A549 (cell line): ENCODE data around the gene PDLIM7.

Source experiments
- CHD2 ChIP-seq: fragments of 150-350 bp; IDR thresholded peaks from 2 replicates; pipeline ENCODE4 v1.6.1; 2014; ENCODE audit warnings: low read length; ENCODE audit not compliant: partially characterized antibody
- EP300 ChIP-seq, 2 experiments: fragments of >200 bp; sonication (Bioruptor Twin); formaldehyde crosslinking; IDR thresholded peaks; 2 replicates in 1 of 2; 3 replicates in 1 of 2; pipeline ENCODE4 v1.6.1; 2016 to 2017
- HOXB13 ChIP-seq: fragments of 250-450 bp; sonication (Bioruptor Pico); IDR thresholded peaks from 2 replicates; pipeline ENCODE4 v1.5.0; 2020; ENCODE audit warnings: low read depth, mild to moderate bottlenecking, moderate library complexity
- JUN ChIP-seq, 2 experiments: fragments of >200 bp; sonication (Bioruptor Twin); formaldehyde crosslinking; IDR thresholded peaks; 2 replicates in 1 of 2; 3 replicates in 1 of 2; pipeline ENCODE4 v1.6.1; 2016 to 2017
- POLR2A ChIP-seq: IDR thresholded peaks from 2 replicates; pipeline ENCODE4 v1.6.1; 2012; ENCODE audit warnings: mild to moderate bottlenecking, low read length
- RAD21 ChIP-seq, 2 experiments: fragments of >200 bp in 1 of 2; sonication (Bioruptor Twin) in 1 of 2; formaldehyde crosslinking in 1 of 2; IDR thresholded peaks in 1 of 2; conservative IDR thresholded peaks in 1 of 2; 2 replicates in 1 of 2; 3 replicates in 1 of 2; pipeline ENCODE4 v1.6.1; 2012 to 2018; ENCODE audit warnings: inconsistent platforms in 1 of 2
- TF ChIP-seq, protein P1 (sequence below): fragments of >200 bp; sonication (Bioruptor Twin); formaldehyde crosslinking; IDR thresholded peaks from 3 replicates; pipeline ENCODE4 v1.5.1; 2016

- TF ChIP-seq RAD21 (conservative IDR thresholded peaks at IDR 0.05 in 1 of 2, IDR thresholded peaks at IDR 0.05 in 1 of 2), result no peak
- no peak for TF ChIP-seq EP300 (IDR thresholded peaks at IDR 0.05)
- no peak for TF ChIP-seq CHD2
- no peak for TF ChIP-seq JUN (IDR thresholded peaks at IDR 0.05)
- no peak for TF ChIP-seq HOXB13 (CRISPR knock-in tag)
- no peak for TF ChIP-seq POLR2A
- TF ChIP-seq, protein P1, sequence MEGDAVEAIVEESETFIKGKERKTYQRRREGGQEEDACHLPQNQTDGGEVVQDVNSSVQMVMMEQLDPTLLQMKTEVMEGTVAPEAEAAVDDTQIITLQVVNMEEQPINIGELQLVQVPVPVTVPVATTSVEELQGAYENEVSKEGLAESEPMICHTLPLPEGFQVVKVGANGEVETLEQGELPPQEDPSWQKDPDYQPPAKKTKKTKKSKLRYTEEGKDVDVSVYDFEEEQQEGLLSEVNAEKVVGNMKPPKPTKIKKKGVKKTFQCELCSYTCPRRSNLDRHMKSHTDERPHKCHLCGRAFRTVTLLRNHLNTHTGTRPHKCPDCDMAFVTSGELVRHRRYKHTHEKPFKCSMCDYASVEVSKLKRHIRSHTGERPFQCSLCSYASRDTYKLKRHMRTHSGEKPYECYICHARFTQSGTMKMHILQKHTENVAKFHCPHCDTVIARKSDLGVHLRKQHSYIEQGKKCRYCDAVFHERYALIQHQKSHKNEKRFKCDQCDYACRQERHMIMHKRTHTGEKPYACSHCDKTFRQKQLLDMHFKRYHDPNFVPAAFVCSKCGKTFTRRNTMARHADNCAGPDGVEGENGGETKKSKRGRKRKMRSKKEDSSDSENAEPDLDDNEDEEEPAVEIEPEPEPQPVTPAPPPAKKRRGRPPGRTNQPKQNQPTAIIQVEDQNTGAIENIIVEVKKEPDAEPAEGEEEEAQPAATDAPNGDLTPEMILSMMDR, result no peak
These were observed 35.3 kb downstream of the PDLIM7 start for GRCh38 chr5:177462021-177462670.
